ENCODE measurements around the gene PAK6.

GRCh38 chr15:40256638-40257235 is 17.9 kb downstream of the PAK6 start:
- no peak for TF ChIP-seq CTCF (IDR thresholded peaks at IDR 0.05)
- no peak for TF ChIP-seq POLR2A (IDR thresholded peaks at IDR 0.05; ENCODE audit: low read length)
